DMS53 treated with DMSO at 0.1 percent for 48 hours (cell line): ENCODE data around the gene NRCAM.
"Not testable (repeated sequence)": the region's sequence is repeated elsewhere in the genome, so short reads cannot be mapped to it uniquely, and the experiment has no call there.

Source experiments
- DNase-seq: peaks from one replicate; lab custom pipeline; 2025; ENCODE audit not compliant: unreplicated experiment; lab: John Stamatoyannopoulos, UW

The NRCAM gene

GRCh38 chr7:108403597-108404217 lies 52.5 kb downstream of the NRCAM start:
- no peak for DNase-seq

- no peak for DNase-seq
These were observed 53.4 kb downstream of the NRCAM start for GRCh38 chr7:108402865-108403264.

- DNase-seq: no peak
These were observed 60.2 kb downstream of the NRCAM start for GRCh38 chr7:108396080-108396479.

GRCh38 chr7:108395426-108395825 lies 60.8 kb downstream of the NRCAM start:
- no peak for DNase-seq

GRCh38 chr7:108393097-108393496 lies 63.1 kb downstream of the NRCAM start:
- not testable (repeated sequence) for DNase-seq

- not testable (repeated sequence) for DNase-seq
These were observed 68.5 kb downstream of the NRCAM start for GRCh38 chr7:108387686-108388085.

- peak; percentile 98 for DNase-seq
These were observed 70.3 kb downstream of the NRCAM start for GRCh38 chr7:108385834-108386422.

GRCh38 chr7:108384716-108385483 lies 71.3 kb downstream of the NRCAM start:
- peak; percentile 17 for DNase-seq

- no peak for DNase-seq
These were observed 73.3 kb downstream of the NRCAM start for GRCh38 chr7:108382932-108383331.

- DNase-seq: no peak
These were observed 75.7 kb downstream of the NRCAM start for GRCh38 chr7:108380517-108380916.

GRCh38 chr7:108376206-108376605 lies 80.0 kb downstream of the NRCAM start:
- DNase-seq: peak; percentile 88

GRCh38 chr7:108375668-108376067 lies 80.6 kb downstream of the NRCAM start:
- no peak for DNase-seq

GRCh38 chr7:108374899-108375298 lies 81.3 kb downstream of the NRCAM start:
- no peak for DNase-seq

- no peak for DNase-seq
These were observed 83.6 kb downstream of the NRCAM start for GRCh38 chr7:108372618-108373017.

- no peak for DNase-seq
These were observed 85.6 kb downstream of the NRCAM start for GRCh38 chr7:108370616-108371015.

GRCh38 chr7:108368466-108368865 lies 87.8 kb downstream of the NRCAM start:
- DNase-seq: peak; percentile 84

- DNase-seq: peak; percentile 73
These were observed 88.3 kb downstream of the NRCAM start for GRCh38 chr7:108367946-108368345.

GRCh38 chr7:108367314-108367713 lies 88.9 kb downstream of the NRCAM start:
- DNase-seq: no peak

- DNase-seq: no peak
These were observed 92.6 kb downstream of the NRCAM start for GRCh38 chr7:108363659-108364058.

GRCh38 chr7:108360058-108360800 lies 96.0 kb downstream of the NRCAM start:
- no peak for DNase-seq

GRCh38 chr7:108358553-108358952 lies 97.7 kb downstream of the NRCAM start:
- peak; percentile 96 for DNase-seq
